ENCODE measurements around the gene NT5DC3.

NT5DC3 gene

GRCh38 chr12:103801709-103802585, 39.1 kb downstream of the NT5DC3 start:
- no peak for TF ChIP-seq CTCF (IDR thresholded peaks at IDR 0.05)
- Histone ChIP-seq H3K36me3 (peaks cover 2 to 15% (median 14%) of the 10 kb centered on the region in 3 donors), H3K4me1 (peaks cover 0 to 82% (median 61%) of the 10 kb centered on the region in 4 donors), H3K27ac (peak overlapping the region; percentile 76 to 80), H3K4me3 (no peak overlapping the region), H3K27me3 (no peaks in the 10 kb centered on the region), H3K9me3 (no peaks in the 10 kb centered on the region)
- intact Hi-C loops (cut with DNase I; ENCODE audit: low total_unique reads) = loop anchor here (5.0 kb wide), 1 partner anchor 35 kb away; no protein-coding TSS in a partner anchor
- DNase-seq = no peak

GRCh38 chr12:103799857-103800771, 40.9 kb downstream of the NT5DC3 start:
- Histone ChIP-seq H3K4me1 (peaks cover 0 to 64% (median 44%) of the 10 kb centered on the region in 4 donors), H3K9me3 (no peaks in the 10 kb centered on the region), H3K36me3 (peaks cover 17 to 30% (median 27%) of the 10 kb centered on the region in 3 donors), H3K27ac (peak overlapping the region; percentile 76 to 80), H3K27me3 (no peaks in the 10 kb centered on the region), H3K4me3 (peak overlapping the region in 1 of 2 donors; percentile 0)
- peak; percentile 73 to 94 for DNase-seq
- TF ChIP-seq CTCF (IDR thresholded peaks at IDR 0.05) = no peak
- intact Hi-C loops (cut with DNase I; ENCODE audit: low total_unique reads) = loop anchor here (5.0 kb wide), 1 partner anchor 37 kb away; no protein-coding TSS in a partner anchor

- peaks cover 0 to 58% (median 38%) of the 10 kb centered on the region in 4 donors for H3K4me1 ChIP-seq
- no peak overlapping the region for H3K4me3 ChIP-seq
- peaks cover 23 to 36% (median 33%) of the 10 kb centered on the region in 3 donors for H3K36me3 ChIP-seq
- no peak for TF ChIP-seq CTCF (IDR thresholded peaks at IDR 0.05)
- intact Hi-C loops (cut with DNase I; ENCODE audit: low total_unique reads) = no loop called here
- H3K27me3 ChIP-seq = no peaks in the 10 kb centered on the region
- DNase-seq = no peak
- H3K9me3 ChIP-seq = no peaks in the 10 kb centered on the region
- peak overlapping the region; percentile 76 to 80 for H3K27ac ChIP-seq
Measured at GRCh38 chr12:103799504-103799856, 41.6 kb downstream of the NT5DC3 start.

- no peaks in the 10 kb centered on the region for H3K27me3 ChIP-seq
- peaks cover 32 to 45% (median 42%) of the 10 kb centered on the region in 3 donors for H3K36me3 ChIP-seq
- no peak overlapping the region for H3K4me3 ChIP-seq
- DNase-seq = no peak
- no peaks in the 10 kb centered on the region for H3K9me3 ChIP-seq
- intact Hi-C loops (cut with DNase I; ENCODE audit: low total_unique reads) = no loop called here
- TF ChIP-seq CTCF (IDR thresholded peaks at IDR 0.05) = no peak
- H3K27ac ChIP-seq = peak overlapping the region; percentile 76 to 80
- peaks cover 0 to 49% (median 33%) of the 10 kb centered on the region in 4 donors for H3K4me1 ChIP-seq
Measured at GRCh38 chr12:103798586-103798985, 42.4 kb downstream of the NT5DC3 start.
